Measurements from ENCODE around the gene SMARCD3.

The SMARCD3 gene

GRCh38 chr7:151247611-151248345, 716 bp downstream of the SMARCD3 start:
- DNase-seq (ENCODE audit: low read depth), result no peak

GRCh38 chr7:151246851-151247580, 1.5 kb downstream of the SMARCD3 start:
- no peak for DNase-seq (ENCODE audit: low read depth)

DNA sequence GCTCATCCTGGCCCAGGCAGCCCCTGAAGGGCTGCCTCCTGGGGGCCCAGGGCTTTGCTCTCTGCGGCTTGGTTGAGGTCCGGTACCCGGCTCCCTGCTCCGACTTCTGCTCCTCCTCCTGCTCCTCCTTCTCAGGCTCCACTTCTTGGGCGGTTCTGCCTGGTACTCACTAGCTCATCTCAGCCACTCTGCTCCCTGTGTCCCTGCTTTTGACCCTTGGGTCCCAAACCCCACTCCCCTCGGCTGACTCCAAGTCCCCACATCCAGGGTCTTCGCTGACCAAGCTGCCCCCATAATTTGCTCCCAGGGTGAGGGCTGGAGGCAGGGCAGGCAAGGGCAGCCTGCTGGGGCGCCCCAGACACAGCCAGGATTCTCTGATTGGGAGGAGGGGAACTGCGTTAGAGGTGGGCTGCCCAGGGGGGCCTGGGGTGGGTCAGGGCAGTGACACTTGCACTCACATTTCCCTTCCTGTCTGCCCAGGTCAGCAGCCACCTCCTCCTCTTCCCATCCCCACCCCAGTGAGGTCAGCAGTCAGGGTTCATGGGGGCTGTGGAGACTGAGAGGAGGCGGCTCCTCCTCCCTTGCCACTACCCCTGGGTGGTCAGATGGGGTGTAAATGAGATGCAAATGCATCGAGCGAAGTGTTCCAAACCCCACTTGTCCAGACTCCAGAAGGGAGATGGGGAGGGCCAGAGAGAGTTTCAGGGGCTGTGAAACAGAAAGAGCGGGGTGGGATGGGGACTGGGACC, 2.2 kb downstream of the SMARCD3 start:
- DNase-seq (ENCODE audit: low read depth), result no peak

DNA sequence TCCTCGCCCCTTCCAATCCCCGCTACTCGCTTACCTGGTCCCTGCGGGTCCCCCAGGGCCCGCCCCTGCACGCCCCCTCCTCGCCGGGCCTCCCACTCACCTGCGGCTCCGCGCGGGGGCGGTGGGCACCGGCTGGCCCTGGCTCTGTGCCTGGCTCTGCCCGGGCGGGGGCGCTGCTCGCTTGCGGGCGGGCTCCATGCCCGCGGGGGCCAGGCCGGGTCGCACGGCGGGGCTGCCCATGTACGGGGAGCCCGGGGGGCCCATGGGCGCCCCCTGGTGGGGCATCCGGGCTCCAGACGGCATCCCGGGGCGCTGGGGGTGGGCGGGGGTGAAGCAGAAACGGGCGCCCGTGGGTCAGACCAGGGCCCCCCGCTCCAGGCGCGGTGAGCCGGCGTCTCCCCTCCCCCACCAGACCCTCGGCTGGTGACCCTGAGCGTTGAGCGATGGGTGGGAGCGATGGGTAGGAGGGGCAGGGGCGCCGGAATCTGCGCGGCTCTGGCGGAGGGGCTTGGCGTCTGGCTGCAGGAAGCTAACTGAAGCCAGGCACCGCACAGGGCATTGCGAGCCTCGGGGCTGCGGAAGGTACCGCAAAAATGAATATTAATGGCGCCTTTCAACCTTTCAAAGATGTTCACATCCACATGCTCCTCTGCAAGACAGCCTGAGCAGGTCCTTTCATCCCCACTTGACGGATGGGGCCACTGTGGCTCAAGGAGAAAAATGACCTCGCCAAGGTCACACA, 3.0 kb downstream of the SMARCD3 start:
- DNase-seq (ENCODE audit: low read depth), result peak; percentile 53

GRCh38 chr7:151244841-151245346, 3.6 kb downstream of the SMARCD3 start:
- no peak for DNase-seq (ENCODE audit: low read depth)

- DNase-seq (ENCODE audit: low read depth), result peak; percentile 36
Measured at GRCh38 chr7:151244196-151244840, 4.2 kb downstream of the SMARCD3 start.

- peak; percentile 42 for DNase-seq (ENCODE audit: low read depth)
Measured at GRCh38 chr7:151243408-151244195, 4.9 kb downstream of the SMARCD3 start.

- no peak for DNase-seq (ENCODE audit: low read depth)
Measured at GRCh38 chr7:151243045-151243349, 5.5 kb downstream of the SMARCD3 start.

DNA sequence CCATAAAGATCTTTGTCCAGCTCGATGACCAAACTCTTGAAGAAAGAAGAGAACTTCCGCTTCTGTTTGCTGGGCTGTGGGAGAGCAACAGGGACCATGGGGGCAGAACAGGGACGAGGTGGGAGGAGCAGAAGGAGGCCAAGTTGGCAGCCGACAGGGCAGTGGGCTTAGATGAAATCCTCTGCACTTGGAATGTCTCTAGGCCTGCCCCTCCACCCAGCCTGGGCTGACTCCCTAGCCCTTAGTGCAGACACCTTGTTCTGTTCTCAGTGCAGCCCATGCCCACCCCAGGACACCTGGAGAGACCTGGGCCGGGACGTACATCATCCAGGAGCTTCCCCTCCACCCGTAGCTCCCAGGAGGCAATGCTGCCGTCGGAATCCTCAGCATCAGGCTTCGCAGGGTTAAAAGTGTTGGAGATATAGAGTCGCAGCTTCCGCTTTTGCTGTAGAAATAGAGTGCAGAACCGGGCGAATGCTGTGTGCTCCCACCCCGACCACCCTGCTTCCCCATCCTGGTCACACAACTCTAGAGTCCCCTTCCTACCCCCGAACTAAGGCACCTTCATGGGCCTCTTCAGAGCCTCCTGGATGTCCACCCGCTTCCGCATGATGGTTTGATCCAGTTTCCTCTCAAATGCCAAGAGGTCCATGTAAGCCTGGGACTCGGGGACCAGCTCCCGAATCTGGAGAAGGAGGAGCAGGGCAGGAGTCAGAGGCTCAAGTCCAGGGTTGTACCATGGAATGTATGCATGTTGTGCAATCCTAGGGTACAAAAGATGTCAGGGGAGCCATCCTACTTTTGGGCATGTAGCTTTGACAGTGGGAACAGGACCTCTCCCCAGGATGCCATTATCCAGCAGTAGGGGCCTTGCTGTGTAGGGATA, 6.1 kb downstream of the SMARCD3 start:
- DNase-seq (ENCODE audit: low read depth), result no peak

DNA sequence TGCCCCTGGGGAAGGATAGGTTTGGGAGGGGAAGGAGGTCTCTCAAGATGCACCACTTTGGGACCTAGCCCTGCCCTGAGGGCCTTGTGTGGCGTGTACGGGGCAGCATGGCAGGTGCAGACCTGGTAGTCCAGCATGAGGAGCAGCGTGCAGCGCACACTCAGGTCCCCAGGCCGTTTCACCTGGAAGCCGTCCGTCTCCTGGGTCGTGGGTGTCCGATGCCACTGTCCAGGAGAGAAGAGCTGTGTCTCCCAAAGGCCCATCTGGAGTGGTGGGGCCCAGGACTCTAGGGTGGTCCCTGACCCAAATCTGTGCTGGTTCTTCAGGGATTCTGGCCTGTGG, 6.8 kb downstream of the SMARCD3 start:
- DNase-seq (ENCODE audit: low read depth), result no peak

DNA sequence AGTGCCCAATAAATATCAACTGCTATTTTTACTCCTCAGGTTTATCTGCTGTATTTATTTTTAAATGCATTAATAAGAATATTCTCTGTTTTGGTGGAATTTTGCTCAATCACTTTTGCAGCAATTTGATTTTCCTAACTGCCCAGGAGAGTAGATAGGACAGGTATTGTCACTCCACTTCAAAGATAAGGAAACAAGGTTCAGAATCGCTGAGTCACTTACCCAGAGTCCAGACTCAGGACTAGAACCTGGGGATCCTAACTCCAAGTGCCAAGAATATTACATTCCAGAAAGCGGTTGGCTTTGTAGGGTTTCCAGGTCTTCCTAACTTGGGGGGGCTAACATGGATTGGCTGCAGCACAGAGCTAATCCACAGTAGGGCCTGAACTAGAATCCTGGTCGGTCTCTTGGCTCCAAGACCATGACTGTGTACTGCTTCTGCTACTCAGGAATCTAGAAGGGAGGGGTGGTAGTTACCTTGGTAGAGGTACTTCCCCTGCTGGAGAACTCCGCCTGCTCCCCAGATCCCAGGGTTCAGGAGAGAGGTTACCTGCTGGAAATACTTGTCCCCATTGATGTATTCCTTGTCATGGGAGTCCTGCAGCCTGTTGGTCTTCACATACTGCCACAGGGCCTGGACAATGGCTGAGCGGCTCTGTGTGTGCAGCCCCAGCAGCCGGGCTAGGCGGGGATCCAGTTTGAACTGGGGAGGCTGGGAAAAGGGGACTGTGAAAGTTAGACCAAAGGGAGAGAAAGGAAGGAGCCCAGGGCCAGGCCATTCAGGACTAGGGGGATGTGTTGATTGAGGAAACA, 7.3 kb downstream of the SMARCD3 start:
- no peak for DNase-seq (ENCODE audit: low read depth)

GRCh38 chr7:151240536-151240935, 8.0 kb downstream of the SMARCD3 start:
- DNase-seq (ENCODE audit: low read depth), result no peak

DNA sequence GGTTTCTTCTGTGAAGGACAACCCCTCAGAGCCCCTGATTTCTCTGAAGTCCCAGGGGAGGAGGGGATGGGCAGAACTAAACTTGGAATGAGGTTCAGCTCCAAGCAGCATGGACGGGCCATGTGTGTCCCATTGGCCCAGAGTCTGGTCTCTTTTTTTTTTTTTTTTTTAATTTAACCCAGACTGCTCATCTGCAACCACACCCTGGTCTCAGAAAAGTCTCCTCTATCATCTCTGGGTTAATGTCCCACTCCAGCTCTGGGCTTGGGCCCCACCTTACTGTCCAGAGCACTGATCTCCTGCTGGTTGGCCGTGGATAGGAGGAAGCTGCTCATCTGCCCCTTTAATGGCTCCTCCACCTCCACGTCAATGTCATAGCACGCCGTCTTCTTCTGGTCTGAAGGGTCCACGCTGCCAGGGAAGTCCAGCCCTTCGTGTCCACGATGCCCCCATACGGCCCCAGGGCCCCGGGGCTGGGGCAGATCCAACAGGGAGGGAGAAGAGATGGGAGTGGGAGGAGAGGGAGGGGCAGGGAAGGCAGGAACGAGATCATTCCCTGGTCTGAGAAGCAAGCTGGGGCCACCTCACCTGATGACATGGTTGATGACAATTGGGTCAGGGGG, 8.5 kb downstream of the SMARCD3 start:
- DNase-seq (ENCODE audit: low read depth), result no peak

GRCh38 chr7:151238924-151239836, 9.3 kb downstream of the SMARCD3 start:
- no peak for DNase-seq (ENCODE audit: low read depth)

- no peak for DNase-seq (ENCODE audit: low read depth)
Measured at GRCh38 chr7:151238190-151238810, 10.2 kb downstream of the SMARCD3 start.

DNA sequence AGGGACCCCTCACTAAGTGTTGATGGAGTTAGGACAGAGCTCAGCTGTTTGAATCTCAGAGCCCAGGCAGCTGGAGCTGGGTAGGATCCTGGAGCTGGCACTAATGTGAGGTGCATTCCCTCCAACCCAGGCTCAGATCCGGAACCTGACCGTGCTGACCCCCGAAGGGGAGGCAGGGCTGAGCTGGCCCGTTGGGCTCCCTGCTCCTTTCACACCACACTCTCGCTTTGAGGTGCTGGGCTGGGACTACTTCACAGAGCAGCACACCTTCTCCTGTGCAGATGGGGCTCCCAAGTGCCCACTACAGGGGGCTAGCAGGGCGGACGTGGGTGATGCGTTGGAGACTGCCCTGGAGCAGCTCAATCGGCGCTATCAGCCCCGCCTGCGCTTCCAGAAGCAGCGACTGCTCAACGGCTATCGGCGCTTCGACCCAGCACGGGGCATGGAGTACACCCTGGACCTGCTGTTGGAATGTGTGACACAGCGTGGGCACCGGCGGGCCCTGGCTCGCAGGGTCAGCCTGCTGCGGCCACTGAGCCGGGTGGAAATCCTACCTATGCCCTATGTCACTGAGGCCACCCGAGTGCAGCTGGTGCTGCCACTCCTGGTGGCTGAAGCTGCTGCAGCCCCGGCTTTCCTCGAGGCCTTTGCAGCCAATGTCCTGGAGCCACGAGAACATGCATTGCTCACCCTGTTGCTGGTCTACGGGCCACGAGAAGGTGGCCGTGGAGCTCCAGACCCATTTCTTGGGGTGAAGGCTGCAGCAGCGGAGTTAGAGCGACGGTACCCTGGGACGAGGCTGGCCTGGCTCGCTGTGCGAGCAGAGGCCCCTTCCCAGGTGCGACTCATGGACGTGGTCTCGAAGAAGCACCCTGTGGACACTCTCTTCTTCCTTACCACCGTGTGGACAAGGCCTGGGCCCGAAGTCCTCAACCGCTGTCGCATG, 11.0 kb downstream of the SMARCD3 start:
- no peak for DNase-seq (ENCODE audit: low read depth)
